ENCODE results near the gene TOR2A.
"Not testable (repeated sequence)": the region's sequence is repeated elsewhere in the genome, so short reads cannot be mapped to it uniquely, and the experiment has no call there.

Gene TOR2A

DNA sequence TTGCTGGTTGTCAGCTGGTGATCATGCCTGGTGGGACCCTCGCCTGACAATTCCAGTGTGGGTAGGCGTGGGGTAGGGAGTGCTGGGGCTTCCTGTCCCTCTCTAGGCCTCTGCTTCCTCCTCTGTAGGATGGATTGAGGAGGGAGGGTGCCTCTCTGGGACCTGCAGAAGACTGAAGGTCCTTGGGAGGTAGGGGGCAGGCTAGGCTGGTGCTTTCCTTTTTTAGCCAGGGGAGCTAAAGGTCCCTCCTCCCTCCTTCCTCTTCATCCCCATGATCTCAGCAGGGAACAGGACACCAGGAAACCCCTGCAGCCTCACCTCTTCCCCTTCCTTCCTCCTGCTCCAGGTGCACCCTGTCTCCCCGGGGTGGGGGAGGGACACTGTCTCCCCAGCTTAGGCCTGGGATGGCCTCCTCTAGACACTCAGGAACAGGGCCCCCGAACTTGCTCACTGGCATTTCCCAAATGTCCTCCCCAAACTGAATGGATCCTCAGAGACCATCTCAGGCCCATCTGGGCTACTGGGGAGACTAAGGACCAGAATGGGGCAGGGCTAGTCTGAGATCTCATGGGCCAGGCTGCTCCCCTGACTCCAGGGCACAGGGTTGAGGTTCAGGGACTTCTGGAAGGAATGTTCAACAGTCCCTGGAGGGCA is 35.0 kb upstream of the TOR2A start:
- FAIRE-seq (no peak), DNase-seq (ENCODE audit: extremely low spot score, insufficient read length, low read depth) (no peak)

GRCh38 chr9:127769101-127769500 is 34.0 kb upstream of the TOR2A start:
- DNase-seq (ENCODE audit: extremely low spot score, insufficient read length, low read depth) = no peak
- FAIRE-seq = no peak

DNA sequence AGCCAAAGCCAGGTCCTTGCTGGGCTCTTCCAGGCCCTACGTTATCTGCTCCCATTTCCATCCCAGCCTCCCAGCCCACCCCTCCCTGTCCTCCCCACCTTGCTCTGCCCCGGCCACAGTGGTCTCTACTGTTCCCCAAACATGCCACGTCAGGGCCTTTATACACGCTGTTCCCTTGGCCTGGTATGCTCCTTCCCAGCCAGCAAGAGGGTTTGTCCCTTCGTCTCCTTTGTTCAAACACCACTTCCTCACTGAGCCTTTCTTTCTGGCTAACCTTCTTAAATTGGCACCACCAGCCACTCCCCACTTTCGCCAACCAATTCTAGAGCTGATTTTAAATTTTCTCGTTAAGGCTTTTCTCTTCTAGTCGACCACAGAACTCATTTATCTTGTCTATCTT is 33.6 kb upstream of the TOR2A start:
- DNase-seq (ENCODE audit: extremely low spot score, insufficient read length, low read depth) = no peak
- no peak for FAIRE-seq

DNA sequence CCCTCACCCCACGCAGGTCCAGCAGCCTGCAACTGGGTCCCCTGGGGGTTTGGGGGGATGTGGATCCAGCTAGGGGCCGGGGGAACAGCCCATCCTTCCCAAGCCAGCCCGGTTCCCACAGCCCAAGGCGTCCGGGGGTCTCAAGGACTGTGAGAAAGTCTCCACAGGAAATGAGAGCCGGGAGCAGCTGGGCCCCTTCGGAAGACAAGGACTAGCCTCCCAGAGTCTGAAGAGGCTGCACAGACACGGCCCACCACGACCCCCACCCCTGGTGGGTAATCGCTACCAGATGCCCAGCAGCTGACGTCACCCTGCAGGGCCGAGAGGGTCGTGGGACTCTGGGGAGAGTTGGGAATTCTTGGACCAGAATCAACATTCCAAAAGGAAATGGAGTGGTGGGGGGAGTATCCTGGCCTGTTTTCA is 32.8 kb upstream of the TOR2A start:
- FAIRE-seq (no peak), DNase-seq (ENCODE audit: extremely low spot score, insufficient read length, low read depth) (no peak)

DNA sequence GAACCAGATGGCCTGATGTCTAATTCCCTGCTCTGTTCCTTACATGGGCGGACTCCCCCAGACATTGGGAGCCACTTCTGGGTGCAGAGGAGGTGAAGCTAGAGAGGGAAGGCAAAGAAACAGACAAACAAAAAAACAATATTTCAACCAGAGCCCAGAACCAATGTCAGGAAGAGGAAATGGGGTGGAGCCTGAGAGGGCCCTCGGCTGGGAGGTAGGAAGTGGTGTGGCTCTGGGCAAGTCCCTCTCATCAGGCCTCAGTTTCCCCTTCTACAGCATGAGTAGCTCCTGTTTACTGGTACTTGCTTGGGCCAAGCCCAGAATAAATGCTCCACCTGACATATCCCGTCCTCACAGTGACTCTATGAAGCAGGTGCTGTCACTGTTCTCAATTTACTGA is 32.3 kb upstream of the TOR2A start:
- DNase-seq (ENCODE audit: extremely low spot score, insufficient read length, low read depth) (no peak), FAIRE-seq (no peak)

- no peak for DNase-seq (ENCODE audit: extremely low spot score, insufficient read length, low read depth)
- no peak for FAIRE-seq
Measured at GRCh38 chr9:127765418-127765817, 30.3 kb upstream of the TOR2A start.

GRCh38 chr9:127763918-127764384 is 28.9 kb upstream of the TOR2A start:
- DNase-seq (ENCODE audit: extremely low spot score, insufficient read length, low read depth) (no peak), FAIRE-seq (no peak)

- FAIRE-seq (no peak), DNase-seq (ENCODE audit: extremely low spot score, insufficient read length, low read depth) (no peak)
Measured at GRCh38 chr9:127762111-127762676, 27.1 kb upstream of the TOR2A start.

DNA sequence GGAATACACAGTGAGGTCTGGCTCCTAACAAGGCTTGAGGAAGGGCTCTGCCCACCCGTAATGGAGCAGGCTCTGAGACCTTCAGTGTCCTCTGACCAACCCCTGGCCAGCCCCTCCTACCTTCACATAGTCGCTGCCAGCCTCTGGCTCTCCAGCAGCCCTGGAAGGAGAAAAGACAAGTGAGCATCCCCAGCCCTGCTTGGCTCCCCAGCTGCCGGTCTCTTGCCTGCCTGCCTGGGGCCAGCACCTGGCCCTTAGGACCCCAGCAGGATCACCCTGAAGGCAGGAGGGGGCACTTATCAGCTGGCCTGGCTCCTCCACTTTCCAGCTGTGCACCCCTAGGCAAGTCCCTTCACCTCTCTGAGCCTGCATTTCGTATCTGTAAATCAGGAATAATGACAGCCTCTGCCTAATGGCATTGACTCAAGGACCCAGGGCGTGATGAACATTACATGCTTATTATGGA is 26.4 kb upstream of the TOR2A start:
- no peak for DNase-seq (ENCODE audit: extremely low spot score, insufficient read length, low read depth)
- FAIRE-seq = no peak

- no peak for FAIRE-seq
- no peak for DNase-seq (ENCODE audit: extremely low spot score, insufficient read length, low read depth)
Measured at GRCh38 chr9:127761061-127761460, 26.0 kb upstream of the TOR2A start.

DNA sequence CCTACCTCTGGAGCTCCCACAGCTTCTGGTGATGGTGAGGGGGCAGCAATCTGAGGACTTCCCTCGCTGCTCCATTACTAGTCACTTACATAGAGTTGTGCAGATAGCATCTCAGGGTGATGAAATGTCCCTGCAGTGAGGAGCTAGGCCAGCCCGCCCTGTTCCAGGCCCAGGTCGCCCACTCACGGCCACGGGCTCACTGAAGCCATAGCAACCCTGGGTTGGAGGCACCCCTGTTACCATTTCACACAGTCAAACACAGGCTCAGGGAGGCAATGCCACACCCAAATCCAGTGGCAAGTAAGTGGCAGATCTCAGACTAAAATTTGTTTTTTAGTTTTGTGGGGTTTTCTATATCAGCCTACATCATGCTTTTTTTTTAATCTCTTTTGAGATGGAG is 23.7 kb upstream of the TOR2A start:
- DNase-seq (ENCODE audit: extremely low spot score, insufficient read length, low read depth) (no peak), FAIRE-seq (no peak)

DNA sequence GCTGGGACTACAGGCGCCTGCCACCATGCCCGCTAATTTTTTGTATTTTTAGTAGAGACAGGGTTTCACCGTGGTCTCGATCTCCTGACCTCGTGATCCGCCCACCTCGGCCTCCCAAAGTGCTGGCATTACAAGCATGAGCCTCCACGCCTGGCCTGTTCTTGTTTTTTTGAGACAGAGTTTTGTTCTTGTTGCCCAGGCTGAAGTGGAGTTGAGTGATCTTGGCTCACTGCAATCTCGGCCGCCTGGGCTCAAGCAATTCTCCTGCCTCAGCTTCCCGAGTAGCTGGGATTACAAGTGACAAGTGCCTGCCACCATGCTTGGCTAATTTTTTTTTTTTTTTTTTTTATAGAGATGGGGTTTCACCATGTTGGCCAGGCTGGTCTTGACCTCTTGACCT is 21.7 kb upstream of the TOR2A start:
- DNase-seq (ENCODE audit: extremely low spot score, insufficient read length, low read depth) = not testable (repeated sequence)

DNA sequence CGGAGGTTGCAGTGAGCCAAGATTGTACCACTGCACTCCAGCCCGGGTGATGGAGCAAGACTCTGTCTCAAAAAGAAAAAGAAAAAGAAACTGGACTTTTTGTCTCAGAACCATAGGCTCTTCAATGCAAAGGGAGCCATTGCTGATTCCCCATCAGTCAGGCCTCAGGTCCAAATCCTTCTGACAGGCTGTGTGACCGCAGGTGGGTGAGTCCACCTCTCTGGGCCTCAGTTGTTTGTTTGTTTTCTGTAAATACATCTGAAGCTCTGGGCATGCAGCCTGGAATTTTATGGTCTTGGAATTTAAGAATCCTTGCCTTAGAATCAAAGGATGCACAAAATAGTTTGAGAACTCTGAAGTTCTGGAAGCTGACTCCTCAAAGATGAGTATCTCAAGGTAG is 21.1 kb upstream of the TOR2A start:
- FAIRE-seq = no peak
- DNase-seq (ENCODE audit: extremely low spot score, insufficient read length, low read depth) = no peak

More for the DNA sequence above, 21.7 kb upstream of the TOR2A start:
- FAIRE-seq = not testable (repeated sequence)

- DNase-seq (ENCODE audit: extremely low spot score, insufficient read length, low read depth) (no peak), FAIRE-seq (no peak)
Measured at GRCh38 chr9:127755061-127756060, 20.3 kb upstream of the TOR2A start.

GRCh38 chr9:127754099-127755060 is 19.3 kb upstream of the TOR2A start:
- no peak for DNase-seq (ENCODE audit: extremely low spot score, insufficient read length, low read depth)
- FAIRE-seq = no peak

DNA sequence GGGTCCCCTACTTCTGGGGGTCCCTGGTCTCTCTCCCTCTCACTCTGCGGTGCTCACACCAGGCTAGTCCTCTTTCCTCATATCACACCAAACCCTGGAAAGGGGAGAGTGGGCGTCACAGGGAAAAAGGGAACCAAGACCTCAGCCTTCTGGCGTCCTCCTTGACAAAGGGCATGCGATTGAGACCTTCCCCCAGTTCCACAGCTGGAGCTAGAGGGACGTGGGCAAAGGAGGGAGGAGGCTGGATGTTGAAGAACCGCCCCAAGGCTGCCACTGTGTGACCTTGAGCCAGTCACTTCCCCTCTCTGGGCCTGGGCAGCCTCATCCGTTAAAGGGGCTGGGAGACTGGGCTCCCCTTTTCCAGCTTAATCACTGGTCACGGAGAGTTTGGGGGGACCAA is 18.5 kb upstream of the TOR2A start:
- DNase-seq (ENCODE audit: extremely low spot score, insufficient read length, low read depth) (no peak), FAIRE-seq (no peak)

GRCh38 chr9:127753148-127753547 is 18.1 kb upstream of the TOR2A start:
- FAIRE-seq (no peak), DNase-seq (ENCODE audit: extremely low spot score, insufficient read length, low read depth) (no peak)

GRCh38 chr9:127751269-127752054 is 16.4 kb upstream of the TOR2A start:
- FAIRE-seq (no peak), DNase-seq (ENCODE audit: extremely low spot score, insufficient read length, low read depth) (no peak)
